ENCODE measurements around the gene ZNF841. TPM values are rescaled to one million over a fixed set of nuclear protein-coding genes. Genes with fewer than 3 reads are reported as not detected.

ZNF841 gene
- total and polyA plus RNA-seq, 2 of the 8 experiments (the other 6 are each of a cell fraction or from before 2014, with no cell fraction given) = 4.1 to 17.9 TPM

GRCh38 chr19:52069653-52070052 lies 25.9 kb downstream of the ZNF841 start:
- POLR2A ChIA-PET (ENCODE audit: partially characterized antibody) = interaction anchor here (2.0 kb wide), 1 partner anchor 21 kb away, joined by 4 read pairs; the partner anchor contains the start of gene ZNF432
- WGBS, 2 experiments (ENCODE audit: extremely low coverage in 1 of 2, insufficient coverage in 1 of 2, insufficient read length in 1 of 2, insufficient replicate concordance in 2 of 2, low coverage in 1 of 2, low lambda C conversion rate in 2 of 2, missing lambda C conversion rate in 1 of 2) = 87% methylated on average over 2 of the region's 2 CpGs; no CpG with 5 or more reads in 1 of the 2 experiments
- Histone ChIP-seq H3K27me3 (replicated peaks in 1 of 4; ENCODE audit: control insufficient read depth in 3 of 4, extremely low read depth in 1 of 4, insufficient read depth in 3 of 4, low read length in 3 of 4) (no peaks in the 10 kb centered on the region), H3K9ac (replicated peaks in 1 of 4; ENCODE audit: extremely low read depth in 1 of 4, low read depth in 3 of 4, low read length in 3 of 4) (no peak overlapping the region), H3K18ac (ENCODE audit: extremely low read depth, low read length) (no peak overlapping the region), H2BK5ac (ENCODE audit: low read depth, low read length) (no peak overlapping the region), H3K36me3 (ENCODE audit: control insufficient read depth in 2 of 4, insufficient read depth in 4 of 4, low read length in 3 of 4) (peaks cover 0 to 67% (median 35%) of the 10 kb centered on the region in 4 experiments; a peak in 7 of 8 replicates), H3K4me2 (ENCODE audit: insufficient read depth in 1 of 2, low read depth in 2 of 2, low read length in 2 of 2) (no peak overlapping the region), H2BK20ac (ENCODE audit: low read length) (no peak overlapping the region), H3K9me3 (ENCODE audit: insufficient read depth in 2 of 2, low read depth in 1 of 2, low read length in 1 of 2) (peaks cover 51 to 59% of the 10 kb centered on the region in 2 experiments), H2BK15ac (ENCODE audit: low read length) (no peak overlapping the region), H4K8ac (ENCODE audit: extremely low read depth, insufficient read depth, low read length) (no peak overlapping the region), H3K23ac (ENCODE audit: insufficient read length) (no peak overlapping the region), H3K14ac (ENCODE audit: insufficient read length) (no peak overlapping the region), H4K20me1 (replicated peaks in 1 of 2; ENCODE audit: control insufficient read depth in 1 of 2, insufficient read depth in 2 of 2, low read length in 2 of 2) (no peaks in the 10 kb centered on the region), H2BK12ac (ENCODE audit: low read depth, low read length) (no peak overlapping the region), H3K79me1 (ENCODE audit: low read depth, low read length) (no peaks in the 10 kb centered on the region; the same call in 1 of the 2 replicates), H3K4me1 (replicated peaks in 1 of 4; ENCODE audit: control insufficient read depth in 3 of 4, insufficient read depth in 4 of 4, low read length in 3 of 4) (no peaks in the 10 kb centered on the region), H3K79me2 (ENCODE audit: control insufficient read depth in 1 of 2, insufficient read depth in 2 of 2, low read length in 2 of 2) (no peaks in the 10 kb centered on the region), H2BK120ac (replicated peaks; ENCODE audit: low read depth, low read length) (no peak overlapping the region), H4K5ac (ENCODE audit: insufficient read length, low read depth, low read length) (no peak overlapping the region), H3K4me3 (ENCODE audit: extremely low read depth in 1 of 4, insufficient read depth in 2 of 4, low read depth in 3 of 4, low read length in 4 of 4) (no peak overlapping the region), H2AK5ac (ENCODE audit: low read depth, low read length) (no peak overlapping the region), H3K23me2 (ENCODE audit: low read depth, low read length) (no peaks in the 10 kb centered on the region), H4K91ac (replicated peaks; ENCODE audit: insufficient read length, low read length) (no peak overlapping the region), H3K27ac (ENCODE audit: low read depth, low read length) (no peak overlapping the region), H3K4ac (replicated peaks; ENCODE audit: insufficient read length, low read depth, low read length) (no peak overlapping the region), H3K56ac (replicated peaks; ENCODE audit: insufficient read length, low read depth, low read length) (no peak overlapping the region), H2AFZ (ENCODE audit: low read length) (no peak overlapping the region)
- no peak for TF ChIP-seq CHD1 (IDR thresholded peaks at IDR 0.05; ENCODE audit: low read depth, low read length)
- TF ChIP-seq EGR1 (IDR thresholded peaks at IDR 0.05; ENCODE audit: borderline replicate concordance, low read depth, low read length) = no peak
- no peak for TF ChIP-seq CBX5 (IDR thresholded peaks at IDR 0.05; ENCODE audit: low read depth, low read length)
- TF ChIP-seq GTF2F1 (IDR thresholded peaks at IDR 0.05; ENCODE audit: borderline replicate concordance, low read depth, low read length) = no peak
- TF ChIP-seq BACH1 (IDR thresholded peaks at IDR 0.05; ENCODE audit: low read length) = no peak
- no peak for TF ChIP-seq ATF3 (IDR thresholded peaks at IDR 0.05; ENCODE audit: insufficient read depth, low read depth, low read length)
- no peak for TF ChIP-seq CBX8 (IDR thresholded peaks at IDR 0.05; ENCODE audit: borderline replicate concordance, low read depth, low read length)
- TF ChIP-seq TEAD4 (IDR thresholded peaks at IDR 0.05; ENCODE audit: low read depth, low read length) = no peak
- no peak for DNase-seq (ENCODE audit: low read depth in 1 of 2, low spot score in 2 of 2)
- FAIRE-seq = no peak
- CTCF ChIA-PET (ENCODE audit: partially characterized antibody) = no interaction called here

Measured in H1 (cell line).